ENCODE results near the gene IGFBP1. TPM values are rescaled to one million over a fixed set of nuclear protein-coding genes. Genes with fewer than 3 reads are reported as not detected.

The IGFBP1 gene
- total RNA-seq, 1 donor from 2014 or later, result not detected

- Mint-ChIP-seq H3K27me3 (ENCODE audit: low read depth) (no peaks in the 10 kb centered on the region), H3K36me3 (peaks cover 17% of the 10 kb centered on the region), H3K4me1 (peaks cover 62% of the 10 kb centered on the region), H3K27ac (peak within 1 kb of the TSS; percentile 92), H3K9me3 (no peaks in the 10 kb centered on the region), H3K4me3 (peak within 1 kb of the TSS; percentile 98)
- DNase-seq (ENCODE audit: low spot score in 2 of 2, unreplicated experiment in 2 of 2), result peak; percentile 50 to 74
- TF ChIP-seq CTCF (IDR thresholded peaks at IDR 0.05; ENCODE audit: unreplicated experiment), result no peak
These were observed 32.5 kb downstream of the IGFBP1 start, which contains the start of gene IGFBP3 for GRCh38 chr7:45920502-45921380. TSS of gene IGFBP3 (minus strand) at chr7:45921272. CDS start at chr7:45921140, 132 bp downstream.

GRCh38 chr7:45921381-45921698, 33.1 kb downstream of the IGFBP1 start:
- peaks cover 11% of the 10 kb centered on the region for H3K36me3 Mint-ChIP-seq
- DNase-seq (ENCODE audit: low spot score in 2 of 2, unreplicated experiment in 2 of 2), result peak in 1 of 2 experiments; percentile 54

GRCh38 chr7:45921699-45922519, 33.6 kb downstream of the IGFBP1 start:
- peaks cover 2% of the 10 kb centered on the region for H3K9me3 Mint-ChIP-seq
- H3K4me1 Mint-ChIP-seq, result peaks cover 53% of the 10 kb centered on the region
- peaks cover 9% of the 10 kb centered on the region for H3K36me3 Mint-ChIP-seq
- no peaks in the 10 kb centered on the region for H3K27me3 Mint-ChIP-seq (ENCODE audit: low read depth)
- peak overlapping the region; percentile 72 for H3K4me3 Mint-ChIP-seq
- DNase-seq (ENCODE audit: low spot score in 2 of 2, unreplicated experiment in 2 of 2), result peak; percentile 56 to 84
- peak; percentile 92 for TF ChIP-seq CTCF (IDR thresholded peaks at IDR 0.05; ENCODE audit: unreplicated experiment)
- peak overlapping the region; percentile 91 for H3K27ac Mint-ChIP-seq

More at GRCh38 chr7:45921381-45921698, 33.1 kb downstream of the IGFBP1 start:
- Mint-ChIP-seq H3K27me3 (ENCODE audit: low read depth) (no peaks in the 10 kb centered on the region), H3K27ac (peak overlapping the region; percentile 91), H3K9me3 (no peaks in the 10 kb centered on the region), H3K4me1 (peaks cover 56% of the 10 kb centered on the region), H3K4me3 (peak overlapping the region; percentile 72)
- TF ChIP-seq CTCF (IDR thresholded peaks at IDR 0.05; ENCODE audit: unreplicated experiment), result no peak

GRCh38 chr7:45922810-45923209, 34.5 kb downstream of the IGFBP1 start:
- Mint-ChIP-seq H3K36me3 (peaks cover 6% of the 10 kb centered on the region), H3K4me3 (peak overlapping the region; percentile 72), H3K9me3 (peaks cover 11% of the 10 kb centered on the region), H3K27ac (peak overlapping the region; percentile 91), H3K27me3 (ENCODE audit: low read depth) (no peaks in the 10 kb centered on the region), H3K4me1 (peaks cover 44% of the 10 kb centered on the region)
- TF ChIP-seq CTCF (IDR thresholded peaks at IDR 0.05; ENCODE audit: unreplicated experiment), result no peak
- DNase-seq (ENCODE audit: low spot score in 2 of 2, unreplicated experiment in 2 of 2), result no peak

GRCh38 chr7:45923290-45923689, 35.0 kb downstream of the IGFBP1 start:
- Mint-ChIP-seq H3K4me1 (peaks cover 40% of the 10 kb centered on the region), H3K27ac (peak overlapping the region; percentile 91), H3K27me3 (ENCODE audit: low read depth) (no peaks in the 10 kb centered on the region), H3K36me3 (peaks cover 8% of the 10 kb centered on the region), H3K9me3 (peaks cover 14% of the 10 kb centered on the region), H3K4me3 (peak overlapping the region; percentile 72)
- DNase-seq (ENCODE audit: low spot score in 2 of 2, unreplicated experiment in 2 of 2), result peak; percentile 73 to 90
- TF ChIP-seq CTCF (IDR thresholded peaks at IDR 0.05; ENCODE audit: unreplicated experiment), result peak; percentile 87

Measured in mesothelial cell of epicardium (in vitro differentiated cells).